GM12874 (cell line): ENCODE data around the gene ZNF429.

Experiments
- CTCF ChIP-seq: IDR thresholded peaks from 2 replicates; pipeline ENCODE4 v1.5.1; 2011; ENCODE audit warnings: low read depth, mild to moderate bottlenecking, control low read depth, low read length, moderate library complexity; ENCODE audit not compliant: insufficient read depth

Gene ZNF429

GRCh38 chr19:21492947-21493906 lies 12.2 kb upstream of the ZNF429 start:
- TF ChIP-seq CTCF = no peak

GRCh38 chr19:21496876-21497275 lies 8.5 kb upstream of the ZNF429 start:
- no peak for TF ChIP-seq CTCF

- TF ChIP-seq CTCF = no peak
Measured at GRCh38 chr19:21498651-21499050, 6.8 kb upstream of the ZNF429 start.

- TF ChIP-seq CTCF = no peak
Measured at GRCh38 chr19:21508198-21508597, 2.8 kb downstream of the ZNF429 start.

GRCh38 chr19:21513651-21514050 lies 8.2 kb downstream of the ZNF429 start:
- no peak for TF ChIP-seq CTCF

GRCh38 chr19:21519488-21519887 lies 14.1 kb downstream of the ZNF429 start:
- TF ChIP-seq CTCF = no peak

- no peak for TF ChIP-seq CTCF
Measured at GRCh38 chr19:21532904-21533303, 27.5 kb downstream of the ZNF429 start.
